BLaER1 (cell line): Measurements from ENCODE around the gene WNT7A.

Experiments
- H3K27ac ChIP-seq: shearing (Covaris generic); formaldehyde crosslinking; 2 replicates; pipeline ENCODE4 v1.8.1; 2022
- H3K27me3 ChIP-seq: shearing (Covaris generic); formaldehyde crosslinking; 2 replicates; pipeline ENCODE4 v1.8.1; 2022
- H3K36me3 ChIP-seq: shearing (Covaris generic); formaldehyde crosslinking; 2 replicates; pipeline ENCODE4 v1.8.1; 2022
- H3K4me1 ChIP-seq: shearing (Covaris generic); formaldehyde crosslinking; 2 replicates; pipeline ENCODE4 v1.8.1; 2022
- H3K4me2 ChIP-seq: shearing (Covaris generic); formaldehyde crosslinking; 2 replicates; pipeline ENCODE4 v1.8.1; 2022
- H3K4me3 ChIP-seq: shearing (Covaris generic); formaldehyde crosslinking; 2 replicates; pipeline ENCODE4 v1.8.1; 2022
- H3K9ac ChIP-seq: shearing (Covaris generic); formaldehyde crosslinking; 2 replicates; pipeline ENCODE4 v1.8.1; 2022
- H3K9me3 ChIP-seq: shearing (Covaris generic); formaldehyde crosslinking; 2 replicates; pipeline ENCODE4 v1.8.1; 2022
- H4K20me1 ChIP-seq: shearing (Covaris generic); formaldehyde crosslinking; 2 replicates; pipeline ENCODE4 v1.8.1; 2022
- Cebpa-rat ChIP-seq: shearing (Covaris generic); IDR thresholded peaks from 2 replicates; pipeline ENCODE4 v1.8.1; 2022

WNT7A gene

GRCh38 chr3:13878281-13879101 is 1.4 kb downstream of the WNT7A start:
- Histone ChIP-seq H3K4me3 (0 out of 2 replicates have a peak overlapping the region, but pooled peaks have one; percentile 5), H3K9ac (no peak overlapping the region), H3K27ac (no peak overlapping the region), H3K4me2 (no peak overlapping the region), H4K20me1 (peaks cover 28% of the 10 kb centered on the region; the same call in 1 of the 2 replicates), H3K4me1 (no peaks in the 10 kb centered on the region), H3K27me3 (peaks cover 88% of the 10 kb centered on the region), H3K36me3 (no peaks in the 10 kb centered on the region), H3K9me3 (peaks cover 30% of the 10 kb centered on the region)
- no peak for TF ChIP-seq Cebpa-rat

- no peak for TF ChIP-seq Cebpa-rat
- H3K27me3 ChIP-seq, result peaks cover 83% of the 10 kb centered on the region
- H3K4me1 ChIP-seq, result no peaks in the 10 kb centered on the region
- no peak overlapping the region for H3K4me2 ChIP-seq
- H3K9ac ChIP-seq, result no peak overlapping the region
- H4K20me1 ChIP-seq, result peaks cover 28% of the 10 kb centered on the region; the same call in 1 of the 2 replicates
- H3K27ac ChIP-seq, result no peak overlapping the region
- H3K4me3 ChIP-seq, result no peak overlapping the region
- H3K9me3 ChIP-seq, result peaks cover 30% of the 10 kb centered on the region
- H3K36me3 ChIP-seq, result no peaks in the 10 kb centered on the region
Observed at GRCh38 chr3:13877911-13878280, 2.0 kb downstream of the WNT7A start.

GRCh38 chr3:13876451-13877100 is 3.3 kb downstream of the WNT7A start:
- Histone ChIP-seq H4K20me1 (peaks cover 28% of the 10 kb centered on the region; the same call in 1 of the 2 replicates), H3K27ac (no peak overlapping the region), H3K9ac (no peak overlapping the region), H3K4me2 (no peak overlapping the region), H3K9me3 (peaks cover 30% of the 10 kb centered on the region), H3K27me3 (peaks cover 70% of the 10 kb centered on the region), H3K4me3 (no peak overlapping the region), H3K4me1 (no peaks in the 10 kb centered on the region), H3K36me3 (no peaks in the 10 kb centered on the region)
- TF ChIP-seq Cebpa-rat, result no peak

DNA sequence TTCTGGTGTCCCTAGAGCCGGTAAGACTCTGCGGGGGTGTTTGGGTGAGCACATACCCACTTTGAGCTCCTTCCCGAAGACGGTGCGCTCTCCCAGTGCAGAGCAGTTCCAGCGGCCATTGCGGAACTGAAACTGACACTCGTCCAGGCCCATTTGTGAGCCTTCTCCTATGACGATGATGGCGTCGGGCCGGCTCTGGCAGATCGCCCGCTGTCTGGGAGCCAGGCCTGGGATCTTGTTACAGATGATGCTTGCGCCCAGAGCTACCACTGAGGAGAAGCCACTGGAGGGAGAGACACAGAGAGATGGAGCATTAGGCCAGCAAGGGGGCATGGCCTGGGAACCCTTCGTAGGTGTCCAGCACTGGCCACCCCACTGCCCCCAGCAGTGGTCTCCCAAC is 5.0 kb downstream of the WNT7A start:
- H3K27ac ChIP-seq, result no peak overlapping the region
- no peak for TF ChIP-seq Cebpa-rat
- H3K9me3 ChIP-seq, result peaks cover 32% of the 10 kb centered on the region
- no peak overlapping the region for H3K9ac ChIP-seq
- no peak overlapping the region for H3K4me2 ChIP-seq
- no peaks in the 10 kb centered on the region for H3K36me3 ChIP-seq
- H4K20me1 ChIP-seq, result peaks cover 28% of the 10 kb centered on the region; the same call in 1 of the 2 replicates
- H3K4me1 ChIP-seq, result no peaks in the 10 kb centered on the region
- no peak overlapping the region for H3K4me3 ChIP-seq
- H3K27me3 ChIP-seq, result peaks cover 54% of the 10 kb centered on the region

- Histone ChIP-seq H3K27me3 (peaks cover 43% of the 10 kb centered on the region), H3K9me3 (peaks cover 21% of the 10 kb centered on the region), H3K4me1 (no peaks in the 10 kb centered on the region), H3K4me2 (no peak overlapping the region), H4K20me1 (peaks cover 18% of the 10 kb centered on the region; the same call in 1 of the 2 replicates), H3K36me3 (no peaks in the 10 kb centered on the region), H3K4me3 (no peak overlapping the region), H3K9ac (no peak overlapping the region), H3K27ac (no peak overlapping the region)
- no peak for TF ChIP-seq Cebpa-rat
Observed at GRCh38 chr3:13873818-13874217, 6.1 kb downstream of the WNT7A start.

GRCh38 chr3:13872451-13872850 is 7.4 kb downstream of the WNT7A start:
- H3K36me3 ChIP-seq, result no peaks in the 10 kb centered on the region
- TF ChIP-seq Cebpa-rat, result no peak
- no peak overlapping the region for H3K27ac ChIP-seq
- peaks cover 6% of the 10 kb centered on the region; the same call in 1 of the 2 replicates for H4K20me1 ChIP-seq
- H3K4me1 ChIP-seq, result no peaks in the 10 kb centered on the region
- peaks cover 12% of the 10 kb centered on the region for H3K9me3 ChIP-seq
- H3K4me2 ChIP-seq, result no peak overlapping the region
- H3K27me3 ChIP-seq, result peaks cover 29% of the 10 kb centered on the region
- H3K9ac ChIP-seq, result no peak overlapping the region
- H3K4me3 ChIP-seq, result no peak overlapping the region

- Histone ChIP-seq H3K9ac (no peak overlapping the region), H3K4me3 (no peak overlapping the region), H3K4me1 (peaks cover under 1% of the 10 kb centered on the region; the same call in 1 of the 2 replicates), H3K9me3 (peaks cover 12% of the 10 kb centered on the region), H4K20me1 (no peaks in the 10 kb centered on the region), H3K27me3 (peaks cover 23% of the 10 kb centered on the region), H3K36me3 (no peaks in the 10 kb centered on the region), H3K27ac (no peak overlapping the region), H3K4me2 (no peak overlapping the region)
- no peak for TF ChIP-seq Cebpa-rat
Observed at GRCh38 chr3:13871791-13872190, 8.1 kb downstream of the WNT7A start.

GRCh38 chr3:13870902-13871301 is 9.0 kb downstream of the WNT7A start:
- no peak overlapping the region for H3K4me3 ChIP-seq
- peaks cover 12% of the 10 kb centered on the region for H3K9me3 ChIP-seq
- H3K27me3 ChIP-seq, result peaks cover 14% of the 10 kb centered on the region
- no peak overlapping the region for H3K27ac ChIP-seq
- no peaks in the 10 kb centered on the region for H4K20me1 ChIP-seq
- no peak overlapping the region for H3K9ac ChIP-seq
- no peaks in the 10 kb centered on the region for H3K36me3 ChIP-seq
- peaks cover 9% of the 10 kb centered on the region; the same call in 1 of the 2 replicates for H3K4me1 ChIP-seq
- TF ChIP-seq Cebpa-rat, result no peak
- H3K4me2 ChIP-seq, result no peak overlapping the region

DNA sequence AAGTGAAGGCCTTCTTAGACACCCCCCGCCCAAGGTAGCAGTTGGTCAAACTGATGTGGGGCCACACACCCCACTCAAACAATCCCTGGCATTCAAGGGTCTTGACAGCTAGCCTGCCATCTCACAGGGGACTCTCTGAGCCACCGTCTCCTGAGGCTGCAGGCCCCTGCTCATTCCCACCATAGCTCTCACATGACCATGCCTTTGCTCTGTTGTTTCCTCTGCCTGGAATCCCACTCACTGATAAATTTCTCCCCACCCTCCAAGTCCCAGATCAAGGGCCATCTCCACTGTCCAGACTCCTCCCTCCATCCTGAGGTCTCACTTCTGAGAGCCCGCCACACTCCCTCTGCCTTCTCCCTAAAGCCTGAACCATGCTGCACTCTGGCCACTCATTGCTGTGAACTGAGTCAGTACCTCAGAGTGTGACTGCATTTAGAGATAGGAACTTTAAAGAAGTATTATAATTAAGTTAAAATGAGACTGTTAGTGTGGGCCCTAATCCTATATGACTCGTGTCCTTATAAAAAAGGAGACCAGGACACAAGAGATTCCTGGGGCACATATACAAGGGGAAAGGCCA is 10.0 kb downstream of the WNT7A start:
- Histone ChIP-seq H3K4me2 (no peak overlapping the region), H4K20me1 (no peaks in the 10 kb centered on the region), H3K4me3 (no peak overlapping the region), H3K9ac (no peak overlapping the region), H3K9me3 (peaks cover 12% of the 10 kb centered on the region), H3K4me1 (peaks cover 12% of the 10 kb centered on the region; the same call in 1 of the 2 replicates), H3K36me3 (no peaks in the 10 kb centered on the region), H3K27me3 (peaks cover 3% of the 10 kb centered on the region; the same call in 1 of the 2 replicates), H3K27ac (no peak overlapping the region)
- TF ChIP-seq Cebpa-rat, result no peak
